AG10803 (cell line): ENCODE results near the gene GLRX5.

Source experiments
- DNase-seq: peaks from one replicate; pipeline ENCODE4 v3.0.0; 2010; ENCODE audit warnings: low read depth
- H3K4me3 ChIP-seq: 2 replicates; pipeline ENCODE4 v1.5.1; 2011; ENCODE audit warnings: mild to moderate bottlenecking, low read length, control low read depth
- TF ChIP-seq, protein P1 (sequence below): conservative IDR thresholded peaks from 2 replicates; pipeline ENCODE4 v1.5.1; 2011; ENCODE audit warnings: mild to moderate bottlenecking, low read length, control low read depth, inconsistent platforms

Gene GLRX5

DNA sequence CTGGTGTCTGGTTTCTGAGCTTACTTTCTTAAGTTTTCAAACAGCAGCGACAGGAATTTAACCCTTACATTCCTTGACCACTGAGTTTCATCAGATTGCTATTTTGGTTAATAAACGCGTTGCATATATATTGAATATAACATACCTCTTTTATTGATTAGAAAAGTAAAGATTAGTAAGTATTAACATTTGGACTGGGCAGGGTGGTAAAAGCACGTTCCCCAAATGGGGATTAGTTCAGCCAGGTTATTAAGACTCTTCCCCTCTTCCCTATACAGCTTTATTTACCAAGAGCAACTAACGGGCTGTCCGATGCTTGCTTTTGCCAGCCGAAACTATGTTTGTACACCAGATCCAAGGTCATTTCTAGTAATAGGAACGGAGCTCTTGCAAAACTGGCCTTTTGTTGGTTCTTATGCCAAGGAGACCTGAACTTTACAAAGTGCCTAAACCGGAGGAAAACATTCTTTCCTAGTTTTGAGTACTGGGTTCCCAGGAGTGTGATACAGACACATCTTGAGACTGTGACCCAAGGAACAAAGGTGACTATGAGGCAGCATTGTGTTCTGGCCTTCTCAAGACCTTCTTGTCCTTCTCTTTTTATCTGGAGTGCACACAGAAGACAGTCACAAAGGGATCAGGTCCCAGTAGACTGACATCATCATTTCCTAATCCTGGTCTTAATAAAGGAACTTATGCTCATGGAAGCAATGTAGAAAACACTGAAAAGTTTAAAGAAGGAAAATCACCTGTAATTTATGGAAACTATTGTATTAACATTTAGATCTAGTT is 2.6 kb downstream of the GLRX5 start:
- TF ChIP-seq, protein P1, sequence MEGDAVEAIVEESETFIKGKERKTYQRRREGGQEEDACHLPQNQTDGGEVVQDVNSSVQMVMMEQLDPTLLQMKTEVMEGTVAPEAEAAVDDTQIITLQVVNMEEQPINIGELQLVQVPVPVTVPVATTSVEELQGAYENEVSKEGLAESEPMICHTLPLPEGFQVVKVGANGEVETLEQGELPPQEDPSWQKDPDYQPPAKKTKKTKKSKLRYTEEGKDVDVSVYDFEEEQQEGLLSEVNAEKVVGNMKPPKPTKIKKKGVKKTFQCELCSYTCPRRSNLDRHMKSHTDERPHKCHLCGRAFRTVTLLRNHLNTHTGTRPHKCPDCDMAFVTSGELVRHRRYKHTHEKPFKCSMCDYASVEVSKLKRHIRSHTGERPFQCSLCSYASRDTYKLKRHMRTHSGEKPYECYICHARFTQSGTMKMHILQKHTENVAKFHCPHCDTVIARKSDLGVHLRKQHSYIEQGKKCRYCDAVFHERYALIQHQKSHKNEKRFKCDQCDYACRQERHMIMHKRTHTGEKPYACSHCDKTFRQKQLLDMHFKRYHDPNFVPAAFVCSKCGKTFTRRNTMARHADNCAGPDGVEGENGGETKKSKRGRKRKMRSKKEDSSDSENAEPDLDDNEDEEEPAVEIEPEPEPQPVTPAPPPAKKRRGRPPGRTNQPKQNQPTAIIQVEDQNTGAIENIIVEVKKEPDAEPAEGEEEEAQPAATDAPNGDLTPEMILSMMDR: no peak
- DNase-seq: no peak
- H3K4me3 ChIP-seq: no peak overlapping the region

- TF ChIP-seq, protein P1: no peak
- DNase-seq: no peak
- no peak overlapping the region for H3K4me3 ChIP-seq
Measured at GRCh38 chr14:95538801-95539509, 4.1 kb downstream of the GLRX5 start.

DNA sequence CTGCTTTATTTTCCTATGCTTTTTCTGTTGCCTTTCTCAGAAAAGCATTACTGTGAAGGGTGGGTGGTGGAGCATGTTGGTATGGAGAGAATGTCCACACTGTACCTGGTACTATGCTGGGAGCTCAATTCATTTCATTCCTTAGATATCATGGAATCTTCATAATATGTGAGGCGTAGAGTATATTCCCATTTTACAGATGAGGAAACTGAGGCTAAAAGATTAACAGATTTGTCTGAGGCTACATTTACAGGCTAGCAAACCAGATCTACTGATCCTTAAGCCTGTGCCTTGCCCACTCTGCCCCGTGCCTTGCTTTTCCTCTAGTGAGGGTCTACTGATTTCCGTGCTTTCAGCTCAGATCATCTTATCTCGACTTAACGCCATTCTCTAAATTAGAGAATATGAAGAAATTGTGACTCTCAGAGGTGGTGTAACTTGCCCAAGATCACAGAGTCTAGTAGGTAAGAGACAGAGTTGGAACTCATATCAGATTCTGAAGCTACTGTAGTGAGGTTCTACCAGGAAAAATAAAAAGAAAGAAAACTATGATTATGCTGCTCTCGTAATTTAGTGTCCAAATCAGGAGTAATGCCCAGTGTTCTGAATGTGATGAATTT is 5.5 kb downstream of the GLRX5 start:
- TF ChIP-seq, protein P1: no peak
- no peak overlapping the region for H3K4me3 ChIP-seq
- no peak for DNase-seq

GRCh38 chr14:95541346-95541745 is 6.5 kb downstream of the GLRX5 start:
- no peak overlapping the region for H3K4me3 ChIP-seq
- TF ChIP-seq, protein P1: no peak
- no peak for DNase-seq

GRCh38 chr14:95541932-95542930 is 7.4 kb downstream of the GLRX5 start:
- H3K4me3 ChIP-seq: no peak overlapping the region
- TF ChIP-seq, protein P1: no peak
- DNase-seq: no peak

DNA sequence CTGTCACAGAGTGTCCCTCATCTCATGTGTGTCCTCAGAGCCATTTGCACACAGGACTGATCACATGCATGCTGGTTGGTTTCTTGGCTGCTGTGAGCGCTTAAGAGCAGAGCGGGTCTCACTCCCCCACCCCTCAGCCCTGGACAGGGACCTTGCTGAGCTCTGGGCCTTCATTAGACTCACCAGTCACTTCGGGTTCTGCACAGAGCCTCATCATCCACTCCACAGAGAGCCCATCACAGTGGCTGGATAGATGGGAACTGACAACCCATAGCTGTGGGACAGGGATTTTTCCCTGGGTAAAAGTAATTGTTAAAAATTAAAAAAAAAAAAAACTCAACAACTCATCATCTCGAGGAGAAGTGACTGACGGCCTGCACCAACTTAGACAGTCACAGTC is 8.2 kb downstream of the GLRX5 start:
- DNase-seq: no peak
- no peak overlapping the region for H3K4me3 ChIP-seq
- TF ChIP-seq, protein P1: no peak
